ENCODE measurements around the gene NOS1AP. TPM values are rescaled to one million over a fixed set of nuclear protein-coding genes. Genes with fewer than 3 reads are reported as not detected.
A peak's percentile ranks its signal among the peaks of the same experiment; 100 is the strongest.
"Not testable (repeated sequence)": the region's sequence is repeated elsewhere in the genome, so short reads cannot be mapped to it uniquely, and the experiment has no call there.

The NOS1AP gene
- total RNA-seq, 4 donors from 2014 or later: 8.5 to 34.8 (median 14.1) TPM

- H3K27ac ChIP-seq: no peak overlapping the region
- no peak overlapping the region for H3K4me3 ChIP-seq
- TF ChIP-seq POLR2AphosphoS5 (IDR thresholded peaks at IDR 0.05) (no peak), EP300 (IDR thresholded peaks at IDR 0.05; ENCODE audit: low read depth) (no peak), POLR2A (IDR thresholded peaks at IDR 0.05) (no peak), CTCF (IDR thresholded peaks at IDR 0.05) (no peak)
- H3K9me3 ChIP-seq: no peaks in the 10 kb centered on the region
- no peak for DNase-seq
- whole genome bisulfite sequencing, 2 donors (ENCODE audit: low coverage in 1 of 2): 82 to 100% methylated on average over 1 of the region's 1 CpG
- in situ Hi-C loops (cut with MboI; ENCODE audit: low pct_ligation_motif_present in 1 of 4, low pct_unique_long_range_greater_than_20kb in 1 of 4, low sequenced_read_pairs in 3 of 4) (no loop called here), intact Hi-C loops (cut with DNase I; ENCODE audit: low total_unique reads) (no loop called here)
- no peaks in the 10 kb centered on the region for H3K4me1 ChIP-seq
- no peaks in the 10 kb centered on the region for H3K27me3 ChIP-seq
- no peaks in the 10 kb centered on the region for H3K36me3 ChIP-seq
These were observed 338.0 kb downstream of the NOS1AP start for GRCh38 chr1:162407539-162407938.

- no peaks in the 10 kb centered on the region for H3K9me3 ChIP-seq
- in situ Hi-C loops (cut with MboI; ENCODE audit: low pct_ligation_motif_present in 1 of 4, low pct_unique_long_range_greater_than_20kb in 1 of 4, low sequenced_read_pairs in 3 of 4) (no loop called here), intact Hi-C loops (cut with DNase I; ENCODE audit: low total_unique reads) (no loop called here)
- H3K4me1 ChIP-seq: no peaks in the 10 kb centered on the region
- no peaks in the 10 kb centered on the region for H3K36me3 ChIP-seq
- no peaks in the 10 kb centered on the region for H3K27me3 ChIP-seq
- 87% methylated on average over 3 of the region's 3 CpGs; no CpG with 5 or more reads in 1 of the 2 donors for WGBS, 2 donors (ENCODE audit: low coverage in 1 of 2)
- TF ChIP-seq CTCF (IDR thresholded peaks at IDR 0.05): no peak
- TF ChIP-seq POLR2AphosphoS5 (IDR thresholded peaks at IDR 0.05): no peak
- TF ChIP-seq EP300 (IDR thresholded peaks at IDR 0.05; ENCODE audit: low read depth): no peak
- TF ChIP-seq POLR2A (IDR thresholded peaks at IDR 0.05): no peak
- H3K27ac ChIP-seq: no peak within 1 kb of the TSS
- no peak for DNase-seq
- no peak within 1 kb of the TSS for H3K4me3 ChIP-seq
These were observed 342.5 kb downstream of the NOS1AP start, which contains the start of gene SH2D1B for GRCh38 chr1:162412002-162412401. Gene SH2D1B (minus strand): TSS chr1:162412136. CDS start chr1:162412016, 120 bp downstream.

- H3K9me3 ChIP-seq: no peaks in the 10 kb centered on the region
- no peaks in the 10 kb centered on the region for H3K27me3 ChIP-seq
- in situ Hi-C loops (cut with MboI; ENCODE audit: low pct_ligation_motif_present in 1 of 4, low pct_unique_long_range_greater_than_20kb in 1 of 4, low sequenced_read_pairs in 3 of 4) (no loop called here), intact Hi-C loops (cut with DNase I; ENCODE audit: low total_unique reads) (no loop called here)
- no peaks in the 10 kb centered on the region for H3K36me3 ChIP-seq
- H3K4me1 ChIP-seq: peaks cover 0 to 16% (median 7%) of the 10 kb centered on the region in 4 donors
- no peak for DNase-seq
- TF ChIP-seq EP300 (IDR thresholded peaks at IDR 0.05; ENCODE audit: low read depth) (no peak), POLR2A (IDR thresholded peaks at IDR 0.05) (no peak), POLR2AphosphoS5 (IDR thresholded peaks at IDR 0.05) (no peak), CTCF (IDR thresholded peaks at IDR 0.05) (no peak)
- H3K27ac ChIP-seq: no peak overlapping the region
- H3K4me3 ChIP-seq: no peak overlapping the region
These were observed 346.7 kb downstream of the NOS1AP start for GRCh38 chr1:162416215-162416614.

- Histone ChIP-seq H3K27me3 (no peaks in the 10 kb centered on the region), H3K4me1 (peaks cover 0 to 22% (median 10%) of the 10 kb centered on the region in 4 donors), H3K4me3 (no peak overlapping the region), H3K27ac (no peak overlapping the region), H3K9me3 (no peaks in the 10 kb centered on the region), H3K36me3 (no peaks in the 10 kb centered on the region)
- intact Hi-C loops (cut with DNase I; ENCODE audit: low total_unique reads): no loop called here
- TF ChIP-seq POLR2A (IDR thresholded peaks at IDR 0.05) (no peak), EP300 (IDR thresholded peaks at IDR 0.05; ENCODE audit: low read depth) (no peak)
- WGBS, 2 donors (ENCODE audit: low coverage in 1 of 2): 88% methylated on average over 2 of the region's 2 CpGs; no CpG with 5 or more reads in 1 of the 2 donors
- DNase-seq: no peak
- in situ Hi-C loops (cut with MboI; ENCODE audit: low pct_ligation_motif_present in 1 of 4, low pct_unique_long_range_greater_than_20kb in 1 of 4, low sequenced_read_pairs in 3 of 4): no loop called here
These were observed 347.4 kb downstream of the NOS1AP start for GRCh38 chr1:162416909-162417308.

- intact Hi-C loops (cut with DNase I; ENCODE audit: low total_unique reads): no loop called here
- no peak for TF ChIP-seq EP300 (IDR thresholded peaks at IDR 0.05; ENCODE audit: low read depth)
- TF ChIP-seq POLR2AphosphoS5 (IDR thresholded peaks at IDR 0.05): no peak
- TF ChIP-seq CTCF (IDR thresholded peaks at IDR 0.05): no peak
- no peak for TF ChIP-seq POLR2A (IDR thresholded peaks at IDR 0.05)
- Histone ChIP-seq H3K4me1 (peaks cover 0 to 25% (median 12%) of the 10 kb centered on the region in 4 donors), H3K4me3 (no peak overlapping the region), H3K9me3 (no peaks in the 10 kb centered on the region), H3K36me3 (no peaks in the 10 kb centered on the region), H3K27ac (no peak overlapping the region), H3K27me3 (no peaks in the 10 kb centered on the region)
- WGBS, 2 donors (ENCODE audit: low coverage in 1 of 2): 81 to 94% methylated on average over 3 to 7 of the region's 7 CpGs
- in situ Hi-C loops (cut with MboI; ENCODE audit: low pct_ligation_motif_present in 1 of 4, low pct_unique_long_range_greater_than_20kb in 1 of 4, low sequenced_read_pairs in 3 of 4): no loop called here
- no peak for DNase-seq
These were observed 348.2 kb downstream of the NOS1AP start for GRCh38 chr1:162417650-162418049.

- H3K36me3 ChIP-seq; in situ Hi-C loops (cut with MboI; ENCODE audit: low pct_ligation_motif_present in 1 of 4, low pct_unique_long_range_greater_than_20kb in 1 of 4, low sequenced_read_pairs in 3 of 4); H3K4me3 ChIP-seq; intact Hi-C loops (cut with DNase I; ENCODE audit: low total_unique reads); H3K27me3 ChIP-seq; H3K9me3 ChIP-seq: not testable (repeated sequence)
- WGBS, 2 donors (ENCODE audit: low coverage in 1 of 2): 62 to 73% methylated on average over 4 to 7 of the region's 7 CpGs
- peak; percentile 44 for DNase-seq
- H3K4me1 ChIP-seq: peaks cover 0 to 25% (median 12%) of the 10 kb centered on the region in 4 donors
- peak overlapping the region; percentile 70 to 84 (median 82) for H3K27ac ChIP-seq
These were observed 349.1 kb downstream of the NOS1AP start for GRCh38 chr1:162418584-162418983.

Measured in transverse colon (tissue), 4 donors.